NCI-H510A treated with DMSO at 0.1 percent for 48 hours (cell line): Measurements from ENCODE around the gene TMTC4.

Experiments used
- DNase-seq: peaks from one replicate; lab custom pipeline; 2025; lab: John Stamatoyannopoulos, UW

The TMTC4 gene

DNA sequence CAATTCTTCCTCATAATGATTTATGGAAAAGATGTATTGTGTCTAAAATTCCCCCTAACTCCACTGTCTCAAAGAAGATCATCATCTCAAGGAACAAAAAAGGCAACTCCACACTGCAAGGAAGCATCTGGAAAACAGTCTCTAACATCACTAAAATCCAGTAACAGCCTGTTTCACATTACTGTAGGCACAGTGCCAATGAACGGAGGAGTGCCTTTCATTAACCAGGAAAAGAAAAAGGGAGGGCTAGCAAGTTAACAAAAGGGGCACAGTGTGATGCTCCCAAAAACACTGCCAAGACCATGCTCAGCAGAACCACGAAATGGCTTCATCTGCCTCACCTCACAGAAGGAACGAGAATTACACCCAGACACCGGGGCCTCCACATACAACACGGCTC is 8.5 kb downstream of the TMTC4 start:
- no peak for DNase-seq

DNA sequence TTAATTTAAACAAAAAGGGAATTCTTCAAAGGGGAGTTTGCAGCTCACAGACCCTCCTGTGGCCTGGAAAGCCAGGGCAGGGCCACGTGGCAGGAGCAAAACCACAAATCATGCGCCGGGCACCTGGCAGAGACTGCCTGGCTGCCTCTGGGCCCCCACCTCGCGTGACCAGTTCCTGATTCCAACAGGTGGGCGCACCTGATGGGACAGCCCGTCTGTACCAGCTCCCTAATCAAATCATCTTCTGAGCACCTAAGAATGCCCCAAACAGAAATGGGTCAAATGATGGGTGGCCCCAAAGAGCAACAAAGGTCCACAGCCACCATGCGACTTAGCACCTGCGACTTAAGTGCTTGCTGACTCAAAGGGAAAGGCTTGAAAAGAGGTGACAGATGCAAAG is 9.2 kb downstream of the TMTC4 start:
- no peak for DNase-seq

DNA sequence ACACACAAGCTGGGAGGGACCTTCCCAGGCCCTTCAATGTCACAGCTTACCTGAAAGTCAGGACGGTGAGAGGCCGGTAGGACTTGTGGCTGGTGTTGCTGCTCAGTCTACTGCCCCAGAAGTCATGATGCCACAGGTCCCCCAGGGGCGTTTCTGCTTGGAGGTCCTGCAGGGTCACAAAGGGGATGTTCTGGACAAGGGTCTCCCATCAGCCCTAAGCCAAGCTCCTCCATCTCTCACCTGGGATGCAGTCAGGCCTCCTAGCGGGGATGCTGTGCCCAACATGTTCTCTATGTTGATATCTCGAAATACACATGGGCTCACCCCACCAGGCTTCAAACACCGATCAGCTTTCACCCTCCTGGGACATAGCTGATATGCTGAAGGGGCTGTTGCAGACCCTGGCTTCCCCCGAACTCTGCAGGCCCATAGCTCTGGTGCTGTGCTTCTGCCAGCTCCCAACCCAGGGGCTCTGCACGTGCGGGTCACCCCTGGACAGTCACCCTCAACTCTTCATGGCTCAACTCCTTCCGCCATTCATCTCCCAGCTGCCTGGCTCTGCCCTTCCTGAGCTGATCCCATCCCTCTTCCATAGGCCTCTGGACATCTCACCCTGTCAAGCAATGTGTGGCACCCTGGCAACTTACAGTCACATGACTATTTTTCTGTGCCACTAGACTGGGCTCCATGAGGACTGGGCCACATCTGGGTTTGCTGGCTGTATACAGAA is 10.3 kb downstream of the TMTC4 start:
- DNase-seq = no peak

GRCh38 chr13:100662468-100663211 is 12.0 kb downstream of the TMTC4 start:
- no peak for DNase-seq

DNA sequence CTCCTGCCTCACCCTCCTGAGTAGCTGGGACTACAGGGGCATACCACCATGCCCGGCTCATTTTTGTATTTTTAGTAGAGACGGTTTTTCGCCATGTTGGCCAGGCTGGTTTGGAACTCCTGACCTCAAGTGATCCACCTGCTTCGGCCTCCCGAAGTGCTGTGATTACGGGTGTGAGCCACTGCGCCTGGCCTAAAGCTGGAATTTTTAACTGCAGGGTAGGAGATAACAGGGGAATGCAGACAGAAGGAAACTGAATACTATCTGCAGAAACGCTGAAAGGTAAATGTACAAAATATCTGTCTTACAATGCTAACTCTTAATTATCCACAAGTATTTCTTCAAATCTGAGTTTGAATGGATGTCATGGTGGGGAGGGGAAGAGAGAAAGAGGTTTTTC is 13.8 kb downstream of the TMTC4 start:
- DNase-seq = no peak

DNA sequence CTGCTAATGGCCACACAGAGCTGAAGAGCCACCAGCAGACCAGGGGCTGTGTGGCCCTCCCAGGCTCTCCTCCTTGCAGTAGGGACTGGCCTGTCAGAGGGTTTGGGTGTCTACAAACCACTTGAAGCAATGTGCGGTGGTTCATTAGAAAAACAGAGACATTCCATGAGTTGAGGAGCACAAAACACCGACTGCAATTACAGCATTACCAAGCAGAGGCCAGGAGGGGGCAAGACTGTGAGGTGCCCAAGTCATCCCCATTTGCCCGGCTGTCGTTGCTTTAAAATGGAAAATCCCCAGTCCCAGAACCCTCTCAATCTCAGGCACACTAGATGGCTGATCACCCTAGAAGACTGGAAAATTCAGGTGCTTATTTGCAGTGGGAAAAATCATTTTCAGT is 15.0 kb downstream of the TMTC4 start:
- no peak for DNase-seq

DNA sequence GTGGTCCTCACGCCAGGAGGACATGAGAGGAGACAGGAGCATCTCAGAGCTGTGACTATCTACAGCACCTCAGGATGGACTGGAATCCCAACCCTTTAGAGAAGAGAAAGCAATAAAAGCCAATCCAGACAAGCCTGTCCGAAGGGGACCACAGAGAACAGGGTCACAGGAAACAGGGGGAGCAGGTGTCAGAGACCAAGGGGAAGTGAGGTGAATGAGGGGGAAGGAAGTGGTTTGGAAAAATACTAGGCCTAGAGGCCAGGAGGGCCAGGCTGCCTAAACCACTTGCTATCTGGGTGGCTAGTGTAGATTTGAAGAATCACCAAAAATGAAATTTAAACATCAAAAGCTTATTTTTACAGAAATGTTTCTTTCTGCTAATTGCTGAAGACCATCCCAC is 16.2 kb downstream of the TMTC4 start:
- DNase-seq = no peak

DNA sequence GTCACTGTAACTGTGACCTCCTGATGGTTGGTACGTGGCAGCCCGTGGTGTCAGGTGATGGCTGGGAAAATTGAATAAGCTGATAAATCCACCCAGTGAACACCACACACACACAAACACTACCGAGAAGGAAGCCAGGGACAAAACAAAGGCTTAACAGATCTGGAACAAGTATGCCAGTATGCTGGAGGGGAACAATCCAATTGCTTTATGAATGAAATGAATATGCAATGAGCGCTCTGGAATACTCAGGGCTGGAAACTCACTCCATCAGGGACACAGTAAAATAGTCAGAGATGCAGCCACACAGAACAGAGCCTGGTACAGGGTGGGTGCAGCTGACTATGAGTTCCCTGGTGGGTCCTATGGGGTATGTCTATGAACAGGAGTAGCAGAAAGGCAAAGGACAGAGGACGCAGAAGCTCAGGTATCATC is 16.7 kb downstream of the TMTC4 start:
- DNase-seq = no peak

DNA sequence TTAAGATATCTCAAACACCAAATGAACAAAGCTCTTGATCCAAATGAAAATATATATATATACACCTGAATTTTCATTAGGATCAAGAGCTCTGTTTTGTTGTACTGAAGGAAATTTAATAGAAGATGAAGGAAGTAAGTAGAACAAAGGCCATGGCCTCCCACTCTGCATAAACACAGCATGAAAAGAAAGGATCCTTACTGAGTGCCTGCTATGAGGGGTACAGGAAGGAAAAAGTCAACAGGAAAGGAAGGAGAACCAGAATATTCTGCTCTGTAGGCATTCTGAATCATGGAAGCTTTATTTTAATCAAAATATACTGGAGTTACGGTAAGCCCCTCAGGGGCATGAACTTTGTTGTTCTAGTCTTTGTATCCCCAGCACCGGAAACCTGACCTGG is 22.1 kb downstream of the TMTC4 start:
- no peak for DNase-seq

DNA sequence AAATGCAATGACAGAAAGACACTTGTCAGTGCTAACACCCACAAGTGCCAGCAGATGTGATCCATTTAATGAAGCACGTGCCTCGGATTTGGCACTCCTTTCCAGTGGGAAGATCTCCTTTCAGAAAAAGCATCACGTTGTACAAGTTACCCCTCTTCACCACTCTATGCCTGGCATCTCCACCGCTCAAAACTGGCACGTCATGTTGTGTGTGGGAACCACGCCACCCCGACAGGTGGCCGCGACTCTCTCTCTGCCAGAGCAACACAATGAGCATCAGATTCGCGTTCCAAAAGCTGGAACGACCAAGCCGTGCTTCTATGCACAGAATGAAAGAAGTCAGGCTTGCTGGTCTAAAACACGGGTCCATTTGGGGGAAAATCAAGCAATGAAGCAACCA is 24.3 kb downstream of the TMTC4 start:
- DNase-seq = no peak

DNA sequence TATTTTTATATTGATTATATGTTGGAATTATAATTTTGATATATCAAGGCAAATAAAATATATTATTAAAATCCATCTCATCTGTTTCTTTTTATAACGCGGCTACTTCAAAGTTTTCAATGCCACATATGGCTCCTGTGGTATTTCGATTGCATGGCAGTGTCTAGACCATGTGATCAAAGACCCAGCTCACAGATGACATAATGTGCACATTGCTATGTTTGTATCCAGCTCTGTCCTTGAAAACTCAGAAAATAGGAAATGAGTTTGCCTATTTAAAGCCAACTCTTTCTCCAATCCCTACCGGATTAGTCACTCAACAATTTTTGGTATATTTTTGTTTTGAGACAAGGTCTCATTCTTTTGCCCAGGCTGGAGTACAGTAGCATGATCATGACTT is 26.2 kb downstream of the TMTC4 start:
- no peak for DNase-seq

GRCh38 chr13:100646871-100647270 is 27.7 kb downstream of the TMTC4 start:
- DNase-seq = no peak

DNA sequence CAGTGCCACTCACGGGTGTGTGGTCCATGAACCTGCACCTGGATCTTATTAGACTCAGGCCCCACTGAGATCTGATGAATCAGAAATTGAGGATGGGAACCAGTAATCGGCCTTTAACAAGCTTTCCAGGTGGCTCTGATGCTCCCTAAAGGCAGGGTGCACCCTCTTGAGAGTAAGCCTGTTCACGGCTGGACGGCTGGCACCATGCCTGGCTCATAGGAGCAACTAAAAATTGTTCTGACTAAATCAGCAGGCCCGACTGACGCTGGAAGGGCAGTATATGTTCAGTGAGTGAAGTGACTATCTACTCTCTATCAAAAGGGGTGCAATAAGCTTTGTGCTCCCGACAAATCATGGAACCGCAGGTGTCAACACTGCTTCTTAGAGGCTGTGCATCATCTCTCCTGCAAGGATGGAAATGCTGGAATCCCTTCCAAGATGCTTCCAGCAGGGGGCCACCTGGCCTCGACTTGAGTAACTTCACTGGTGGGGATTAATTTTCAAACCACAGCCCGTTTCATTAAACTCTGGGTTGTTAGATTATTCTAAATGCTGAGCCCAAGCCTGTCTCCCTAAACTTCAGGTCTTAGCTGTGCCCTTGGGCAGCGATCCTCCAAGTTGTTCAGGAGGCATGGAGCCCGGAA is 28.4 kb downstream of the TMTC4 start:
- peak; percentile 42 for DNase-seq

DNA sequence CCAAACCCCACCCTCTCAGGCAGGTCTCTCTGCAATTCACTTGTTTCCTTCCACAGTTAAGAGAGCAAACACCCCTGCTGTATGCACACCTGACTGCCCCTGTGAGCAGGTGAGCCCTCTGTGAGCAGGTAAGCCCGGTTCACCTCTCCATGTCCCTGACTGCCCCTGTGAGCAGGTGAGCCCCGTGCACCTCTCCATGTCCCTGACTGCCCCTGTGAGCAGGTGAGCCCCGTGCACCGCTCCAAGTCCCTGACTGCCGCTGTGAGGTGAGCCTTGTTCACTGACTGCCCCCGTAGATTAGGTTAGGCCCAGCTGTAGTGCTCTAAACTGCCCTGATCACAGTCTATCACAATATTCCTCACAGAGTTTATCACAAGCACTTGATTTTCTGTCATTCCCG is 29.2 kb downstream of the TMTC4 start:
- peak; percentile 59 for DNase-seq

DNA sequence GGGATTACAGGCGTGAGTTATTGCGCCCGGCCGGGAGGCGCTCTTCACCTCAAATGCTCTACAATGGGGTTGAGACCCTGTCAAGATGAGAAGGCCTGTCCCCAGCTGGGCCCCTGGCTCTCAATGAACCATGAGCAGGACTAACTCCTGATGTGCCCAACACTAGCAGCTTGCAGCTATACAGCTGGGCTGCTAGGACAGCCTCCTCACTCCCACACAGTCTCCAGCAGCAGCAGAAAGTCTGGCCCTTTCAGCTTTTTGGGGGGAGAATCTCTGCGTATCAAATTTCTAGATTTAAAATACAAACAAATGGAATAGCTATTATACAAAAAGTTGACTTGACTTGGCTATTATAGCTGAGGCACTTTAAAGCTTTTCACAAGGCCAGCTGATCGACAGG is 30.2 kb downstream of the TMTC4 start:
- no peak for DNase-seq

- DNase-seq = no peak
These were observed 36.8 kb downstream of the TMTC4 start for GRCh38 chr13:100637796-100638195.

DNA sequence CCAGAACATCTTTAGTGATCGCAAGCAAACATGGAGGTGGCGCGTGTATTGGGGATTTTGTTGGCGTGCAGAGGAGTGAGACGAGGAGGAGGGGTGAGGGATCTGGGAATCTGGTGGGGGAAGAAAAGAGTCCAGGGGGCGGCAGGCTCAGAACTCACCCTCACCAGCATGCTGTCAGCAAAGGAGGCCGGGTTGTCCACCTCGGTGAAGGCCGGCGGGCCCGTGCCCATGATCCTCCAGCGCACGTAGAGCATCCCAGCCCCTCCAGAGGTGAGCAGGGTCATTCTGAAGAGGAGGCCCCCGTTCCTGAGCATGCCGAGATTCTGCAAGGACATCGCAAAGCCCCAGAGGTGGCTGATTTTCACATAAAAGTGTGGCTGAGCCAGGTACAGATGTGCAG is 37.2 kb downstream of the TMTC4 start:
- no peak for DNase-seq

GRCh38 chr13:100636441-100636840 is 38.2 kb downstream of the TMTC4 start:
- no peak for DNase-seq

GRCh38 chr13:100636004-100636403 is 38.6 kb downstream of the TMTC4 start:
- no peak for DNase-seq

DNA sequence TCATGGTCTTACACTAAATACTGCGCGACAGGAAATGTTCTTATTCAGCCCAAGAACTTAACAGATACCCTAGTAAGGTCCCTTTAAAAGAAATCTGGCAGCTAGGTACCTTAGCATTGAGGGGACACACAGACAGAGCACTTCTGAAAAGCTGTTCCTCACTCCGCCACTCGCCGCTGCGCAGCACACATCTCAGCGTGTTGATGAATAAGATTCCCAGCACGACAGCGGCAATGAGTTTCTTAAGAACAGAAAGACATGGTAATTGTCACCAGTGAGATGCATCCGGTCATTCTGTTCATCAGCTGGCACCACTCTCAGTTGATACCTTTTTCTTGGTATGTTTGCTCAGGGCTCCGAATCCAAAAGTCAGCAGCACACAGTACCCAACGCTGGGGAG is 39.9 kb downstream of the TMTC4 start:
- DNase-seq = no peak

DNA sequence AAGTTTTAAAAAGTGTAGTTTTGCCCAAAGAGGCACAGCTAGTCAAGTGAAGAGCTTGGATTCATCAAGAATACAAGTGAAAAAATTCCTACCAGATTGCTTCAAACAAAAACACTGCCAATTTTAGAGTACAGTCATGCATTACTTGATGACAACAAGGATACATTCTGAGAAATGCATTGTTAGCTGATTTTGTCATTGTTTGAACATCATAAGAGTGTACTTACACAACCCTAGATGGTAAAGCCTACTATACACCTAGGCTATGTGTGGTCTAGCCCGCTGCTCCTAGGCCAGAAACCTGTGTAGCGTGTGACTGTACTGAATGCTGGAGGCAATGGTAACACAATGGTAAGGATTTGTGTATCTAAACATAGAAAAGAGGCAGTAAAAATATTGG is 41.1 kb downstream of the TMTC4 start:
- no peak for DNase-seq

DNA sequence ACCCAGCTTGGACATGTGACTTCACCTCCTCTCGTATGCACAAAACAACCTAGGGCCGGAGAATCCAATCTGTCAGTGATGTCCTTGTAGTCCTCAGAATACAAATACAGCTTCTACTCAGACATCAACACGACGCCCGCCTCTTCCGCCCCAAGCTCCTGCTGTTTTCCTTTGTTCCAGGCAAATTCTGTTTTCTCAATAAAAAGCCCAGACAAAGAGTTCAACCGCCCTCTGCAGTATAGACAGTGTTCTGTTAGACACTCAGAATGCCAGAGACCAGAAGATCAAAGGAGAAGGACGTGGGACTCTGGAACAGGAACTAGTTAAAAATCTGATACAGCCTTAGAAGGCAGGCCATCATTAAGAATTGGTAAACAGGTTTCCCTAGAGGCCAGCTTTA is 44.0 kb downstream of the TMTC4 start:
- no peak for DNase-seq

- DNase-seq = no peak
These were observed 47.5 kb downstream of the TMTC4 start for GRCh38 chr13:100627120-100627519.
